SU-DHL-6 (cell line): ENCODE data around the gene LHPP.

ENCODE experiments used
- H2AFZ ChIP-seq: fragments of 200-600 bp; sonication (generic); 2 replicates; pipeline ENCODE4 v1.6.1; 2014; ENCODE audit warnings: low read depth, mild to moderate bottlenecking, moderate library complexity, mixed read lengths, antibody characterized with exemption, low read length; ENCODE audit not compliant: severe bottlenecking
- H3F3A ChIP-seq: fragments of 200-600 bp; shearing (Covaris generic); 2 replicates; pipeline ENCODE4 v1.6.0; 2016; ENCODE audit warnings: antibody characterized with exemption, mild to moderate bottlenecking; ENCODE audit not compliant: insufficient read depth
- H3K27ac ChIP-seq: fragments of 200-600 bp; sonication (generic); 2 replicates; pipeline ENCODE4 v1.5.1; 2016; ENCODE audit warnings: low read depth, mild to moderate bottlenecking, low read length, moderate library complexity, mixed read lengths
- H3K27me3 ChIP-seq: fragments of 200-600 bp; sonication (generic), shearing (Covaris generic); 2 replicates; pipeline ENCODE4 v1.6.0; 2014; ENCODE audit warnings: mild to moderate bottlenecking, low read length
- H3K36me3 ChIP-seq: fragments of 200-600 bp; sonication (generic); 2 replicates; pipeline ENCODE4 v1.6.1; 2014; ENCODE audit warnings: mild to moderate bottlenecking, low read length, mixed read lengths
- H3K4me2 ChIP-seq: fragments of 300-600, 200-600 bp; shearing (Covaris generic), sonication (generic); 2 replicates; pipeline ENCODE4 v1.6.0; 2014; ENCODE audit warnings: low read length, low read depth, mild to moderate bottlenecking; ENCODE audit not compliant: poor library complexity, severe bottlenecking
- H3K4me3 ChIP-seq: fragments of 200-600 bp; sonication (generic); 2 replicates; pipeline ENCODE4 v1.5.1; 2014; ENCODE audit warnings: antibody characterized with exemption, low read length, mild to moderate bottlenecking, mixed read lengths; ENCODE audit not compliant: insufficient read depth, poor library complexity, severe bottlenecking
- H3K79me2 ChIP-seq: fragments of 200-600 bp; sonication (generic); 2 replicates; pipeline ENCODE4 v1.6.1; 2014; ENCODE audit warnings: mild to moderate bottlenecking, low read length, moderate library complexity; ENCODE audit not compliant: insufficient read depth
- H3K9ac ChIP-seq: fragments of 200-600 bp; sonication (generic); 2 replicates; pipeline ENCODE4 v1.7.0; 2014; ENCODE audit warnings: mild to moderate bottlenecking, low read length
- H3K9me2 ChIP-seq: fragments of 200-600 bp; sonication (generic); replicated peaks from 2 replicates; pipeline ENCODE4 v1.6.1; 2014; ENCODE audit warnings: low read length; ENCODE audit not compliant: insufficient read depth
- H3K9me3 ChIP-seq: fragments of 200-600 bp; sonication (generic); 2 replicates; pipeline ENCODE4 v1.6.1; 2014; ENCODE audit warnings: low read length, mixed read lengths; ENCODE audit not compliant: insufficient read depth
- H4K20me1 ChIP-seq: fragments of 200-600 bp; sonication (generic); 2 replicates; pipeline ENCODE4 v1.6.1; 2014; ENCODE audit warnings: low read depth, mild to moderate bottlenecking, antibody characterized with exemption, low read length, moderate library complexity, mixed read lengths
- CTCF ChIP-seq: fragments of 200-600 bp; sonication (generic); IDR thresholded peaks from one replicate; pipeline ENCODE4 v1.5.1; 2017; ENCODE audit warnings: antibody characterized with exemption, mild to moderate bottlenecking, low read length, moderate library complexity; ENCODE audit not compliant: insufficient read depth, poor library complexity, severe bottlenecking
- EZH2phosphoT487 ChIP-seq: fragments of 200-600 bp; sonication (generic), shearing (Covaris generic); conservative IDR thresholded peaks from 2 replicates; pipeline ENCODE4 v1.6.1; 2018; ENCODE audit warnings: mild to moderate bottlenecking, antibody characterized with exemption, low read length, moderate library complexity, mixed read lengths

Gene LHPP

GRCh38 chr10:124419635-124420034 is 42.0 kb upstream of the LHPP start:
- Histone ChIP-seq H3K4me2 (no peak overlapping the region), H4K20me1 (no peaks in the 10 kb centered on the region), H3F3A (0 out of 2 replicates have a peak, but pooled peaks cover 3% of the 10 kb centered on the region), H2AFZ (no peak overlapping the region), H3K27ac (no peak overlapping the region), H3K36me3 (no peaks in the 10 kb centered on the region), H3K79me2 (peaks cover 8% of the 10 kb centered on the region; the same call in 1 of the 2 replicates), H3K9me2 (no peaks in the 10 kb centered on the region), H3K27me3 (no peaks in the 10 kb centered on the region), H3K9me3 (no peaks in the 10 kb centered on the region), H3K9ac (no peak overlapping the region), H3K4me3 (no peak overlapping the region)
- TF ChIP-seq CTCF (no peak), EZH2phosphoT487 (no peak)

- Histone ChIP-seq H3K4me2 (no peak overlapping the region), H4K20me1 (no peaks in the 10 kb centered on the region), H3F3A (0 out of 2 replicates have a peak, but pooled peaks cover under 1% of the 10 kb centered on the region), H3K9me2 (no peaks in the 10 kb centered on the region), H3K27ac (no peak overlapping the region), H3K79me2 (peaks cover 8% of the 10 kb centered on the region; the same call in 1 of the 2 replicates), H2AFZ (no peak overlapping the region), H3K4me3 (no peak overlapping the region), H3K9ac (no peak overlapping the region), H3K9me3 (no peaks in the 10 kb centered on the region), H3K36me3 (no peaks in the 10 kb centered on the region), H3K27me3 (no peaks in the 10 kb centered on the region)
- TF ChIP-seq CTCF, result no peak
- TF ChIP-seq EZH2phosphoT487, result no peak
Measured at GRCh38 chr10:124420254-124420653, 41.4 kb upstream of the LHPP start.

GRCh38 chr10:124422742-124423141 is 38.9 kb upstream of the LHPP start:
- H3K4me3 ChIP-seq, result no peak overlapping the region
- TF ChIP-seq EZH2phosphoT487 (no peak), CTCF (no peak)
- no peaks in the 10 kb centered on the region for H4K20me1 ChIP-seq
- H3K27ac ChIP-seq, result no peak overlapping the region
- H3K36me3 ChIP-seq, result no peaks in the 10 kb centered on the region
- H3K9me3 ChIP-seq, result no peaks in the 10 kb centered on the region
- H3K4me2 ChIP-seq, result no peak overlapping the region
- peaks cover 5% of the 10 kb centered on the region; the same call in 1 of the 2 replicates for H3K79me2 ChIP-seq
- no peaks in the 10 kb centered on the region for H3K9me2 ChIP-seq
- H3K27me3 ChIP-seq, result no peaks in the 10 kb centered on the region
- H2AFZ ChIP-seq, result no peak overlapping the region
- no peak overlapping the region for H3K9ac ChIP-seq
- no peaks in the 10 kb centered on the region for H3F3A ChIP-seq
